ENCODE results near the gene SPDYC. TPM values are rescaled to one million over a fixed set of nuclear protein-coding genes. Genes with fewer than 3 reads are reported as not detected.
A peak's percentile ranks its signal among the peaks of the same experiment; 100 is the strongest.

SPDYC gene
- total and polyA plus RNA-seq, 7 experiments from 2014 or later: not detected

- Histone ChIP-seq H3K4me1 (ENCODE audit: control insufficient read depth in 2 of 2, insufficient read depth in 2 of 2, low read length in 2 of 2) (peaks cover 10 to 21% of the 10 kb centered on the region in 2 donors), H3K4me3 (ENCODE audit: low read length) (peak overlapping the region; percentile 90), H3K27ac (ENCODE audit: low read depth, low read length) (peak overlapping the region; percentile 99), H3K27me3 (ENCODE audit: control insufficient read depth in 2 of 2, insufficient read depth in 2 of 2, low read length in 2 of 2) (no peaks in the 10 kb centered on the region), H3K9me3 (ENCODE audit: control insufficient read depth in 2 of 3, low read length in 3 of 3) (no peaks in the 10 kb centered on the region), H3K36me3 (ENCODE audit: control insufficient read depth in 2 of 3, insufficient read depth in 3 of 3, low read length in 3 of 3) (peaks cover 0 to 53% (median 24%) of the 10 kb centered on the region in 3 experiments)
- Mint-ChIP-seq H3K9me3 (peaks cover 0 to 3% (median 0%) of the 10 kb centered on the region in 11 donors), H3K27me3 (no peaks in the 10 kb centered on the region), H3K36me3 (peaks cover 0 to 16% (median 4%) of the 10 kb centered on the region in 5 donors), H3K27ac (peak overlapping the region; percentile 97 to 100 (median 99)), H3K4me3 (peak overlapping the region; percentile 89 to 100 (median 99)), H3K4me1 (peaks cover 31 to 50% (median 40%) of the 10 kb centered on the region in 7 donors)
- POLR2A ChIA-PET: interaction anchor here (0.7 to 8.9 kb wide), 9 partner anchors 11 to 364 kb away, joined by 3 to 237 read pairs (median 18); partner anchors contain the start of genes FAU, MALAT1, MRPL49 and TM7SF2
- ATAC-seq (no peak), DNase-seq (no peak)
- CTCF ChIA-PET: interaction anchor here (0.6 kb wide), 1 partner anchor 1299 kb away, joined by 3 read pairs; no protein-coding TSS in a partner anchor
- intact Hi-C loops (cut with micrococcal nuclease): loop anchor here (1.0 to 2.0 kb wide), 6 partner anchors 16 to 482 kb away; partner anchors contain the start of genes PCNX3 (in 2 of the 2), MAP3K11 (in 1 of the 2), SNX15 (in 1 of the 2) and TIGD3 (in 1 of the 2)
Observed at GRCh38 chr11:65133724-65134123, 36.3 kb upstream of the SPDYC start.

DNA sequence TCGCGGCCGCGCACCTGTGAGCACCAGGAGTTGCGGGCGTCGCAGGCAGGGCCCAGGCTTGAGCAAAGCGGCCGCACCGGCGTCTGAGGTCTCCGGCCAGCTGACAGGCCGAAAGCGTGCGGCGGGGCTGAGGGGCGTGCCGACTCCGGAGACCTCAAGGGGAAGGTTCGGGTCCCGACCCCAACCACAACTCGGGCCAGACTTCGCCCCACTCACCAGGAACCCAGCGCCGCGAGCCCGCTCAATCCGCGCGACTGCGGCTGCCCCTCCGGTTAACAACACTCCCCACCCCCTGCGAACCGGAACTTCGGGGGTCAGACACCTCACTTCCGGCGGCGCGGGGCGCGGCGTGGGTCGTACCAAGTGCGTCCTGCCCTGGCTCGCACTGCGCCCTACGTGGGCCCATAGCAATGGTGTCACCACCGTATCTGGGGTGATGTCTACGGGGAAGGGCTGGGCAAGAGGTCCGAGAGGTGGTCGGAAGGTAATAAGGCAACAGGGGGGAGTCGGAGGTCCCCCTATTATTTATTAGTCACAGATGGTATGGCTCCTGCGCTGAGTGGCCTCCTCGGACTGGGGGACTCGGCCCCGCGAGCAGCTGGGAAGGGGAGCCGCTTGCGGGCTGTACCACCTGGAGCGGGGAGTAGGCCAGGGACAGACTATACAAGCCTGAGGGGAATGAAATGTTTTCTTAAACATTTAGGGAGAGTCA is 35.6 kb upstream of the SPDYC start, which contains the start of gene SYVN1:
SYVN1 (minus strand) TSS at position 280 of the 712 bp plus-strand sequence. CDS start 918 bp downstream, outside the sequence.
- no peaks in the 10 kb centered on the region for H3K27me3 Mint-ChIP-seq
- ChIA-PET POLR2A (interaction anchor here (0.6 to 8.9 kb wide), 47 partner anchors 8 to 1248 kb away, joined by 3 to 237 read pairs (median 4); partner anchors contain the start of genes CAPN1, CDC42EP2, CDCA5 and DPF2), CTCF (interaction anchor here (0.6 to 2.6 kb wide), 6 partner anchors 12 to 1298 kb away, joined by 3 to 12 read pairs (median 3); partner anchors contain the start of genes FAU and MRPL49)
- Histone ChIP-seq H3K4me3 (ENCODE audit: low read length) (peak within 1 kb of the TSS; percentile 90), H3K27ac (ENCODE audit: low read depth, low read length) (peak within 1 kb of the TSS; percentile 99), H3K9me3 (ENCODE audit: control insufficient read depth in 2 of 3, low read length in 3 of 3) (no peaks in the 10 kb centered on the region), H3K27me3 (ENCODE audit: control insufficient read depth in 2 of 2, insufficient read depth in 2 of 2, low read length in 2 of 2) (no peaks in the 10 kb centered on the region), H3K4me1 (ENCODE audit: control insufficient read depth in 2 of 2, insufficient read depth in 2 of 2, low read length in 2 of 2) (peaks cover 10 to 21% of the 10 kb centered on the region in 2 donors), H3K36me3 (ENCODE audit: control insufficient read depth in 2 of 3, insufficient read depth in 3 of 3, low read length in 3 of 3) (peaks cover 0 to 46% (median 23%) of the 10 kb centered on the region in 3 experiments)
- peak within 1 kb of the TSS; percentile 89 to 100 (median 99) for H3K4me3 Mint-ChIP-seq
- intact Hi-C loops (cut with micrococcal nuclease): loop anchor here (1.0 to 2.0 kb wide), 6 partner anchors 17 to 481 kb away; partner anchors contain the start of genes PCNX3 (in 2 of the 2), MAP3K11 (in 1 of the 2), SNX15 (in 1 of the 2) and TIGD3 (in 1 of the 2)
- H3K9me3 Mint-ChIP-seq: peaks cover 0 to 3% (median 0%) of the 10 kb centered on the region in 11 donors
- peak within 1 kb of the TSS; percentile 97 to 100 (median 99) for H3K27ac Mint-ChIP-seq
- ATAC-seq: peak; percentile 88
- H3K4me1 Mint-ChIP-seq: peaks cover 31 to 50% (median 40%) of the 10 kb centered on the region in 7 donors
- DNase-seq: peak; percentile 88 to 95 (median 93)
- H3K36me3 Mint-ChIP-seq: peaks cover 0 to 16% (median 4%) of the 10 kb centered on the region in 5 donors

DNA sequence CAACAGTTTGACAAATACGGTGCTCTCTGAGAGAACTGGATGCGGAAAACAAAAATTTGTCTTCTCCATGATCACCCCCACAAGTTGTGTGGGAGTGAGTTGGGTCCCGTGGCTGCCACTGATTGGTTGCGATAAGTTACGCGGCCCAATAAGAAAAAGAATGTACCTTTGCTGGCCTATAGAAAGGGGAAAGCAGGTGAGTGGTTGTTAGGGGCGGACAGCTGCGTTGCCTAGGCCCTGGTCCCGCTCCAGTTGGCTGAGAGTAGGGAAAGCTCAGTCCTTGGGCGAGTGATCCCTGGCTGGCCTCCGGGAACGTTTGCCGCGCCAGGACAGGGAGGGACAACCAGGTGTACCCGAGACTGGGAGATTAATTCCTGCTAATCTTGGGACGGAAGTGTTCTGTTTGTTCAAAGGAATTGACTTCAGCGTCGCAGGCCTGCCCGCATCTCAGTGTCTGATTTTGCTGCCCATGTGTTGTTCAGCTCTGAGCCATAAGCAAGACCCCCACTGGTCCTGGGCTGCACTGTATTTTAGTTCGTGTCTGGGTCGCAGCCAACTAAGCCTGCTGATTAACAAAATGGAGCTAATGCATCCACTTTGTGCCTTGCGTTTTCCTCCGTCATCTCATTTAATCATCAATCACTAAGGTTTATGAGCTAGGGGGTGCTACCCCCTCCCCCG is 34.9 kb upstream of the SPDYC start:
- POLR2A ChIA-PET: interaction anchor here (0.5 to 8.9 kb wide), 57 partner anchors 8 to 1249 kb away, joined by 3 to 237 read pairs (median 4); partner anchors contain the start of genes CAPN1, CDC42EP2, CDCA5 and DPF2
- no peaks in the 10 kb centered on the region for H3K9me3 ChIP-seq (ENCODE audit: control insufficient read depth in 2 of 3, low read length in 3 of 3)
- H3K4me3 ChIP-seq (ENCODE audit: low read length): peak overlapping the region; percentile 90
- H3K27ac Mint-ChIP-seq: peak overlapping the region; percentile 97 to 100 (median 99)
- peaks cover 0 to 3% (median 0%) of the 10 kb centered on the region in 5 donors for H3K27me3 Mint-ChIP-seq
- intact Hi-C loops (cut with micrococcal nuclease): loop anchor here (1.0 to 5.0 kb wide), 14 partner anchors 13 to 1453 kb away; partner anchors contain the start of genes CAPN1 (in 2 of the 2), CDCA5 (in 2 of the 2), FAU (in 2 of the 2) and MRPL49 (in 2 of the 2)
- no peaks in the 10 kb centered on the region for H3K27me3 ChIP-seq (ENCODE audit: control insufficient read depth in 2 of 2, insufficient read depth in 2 of 2, low read length in 2 of 2)
- ATAC-seq (peak; percentile 90), DNase-seq (peak in 8 of 9 donors; percentile 75 to 94 (median 92))
- peaks cover 0 to 16% (median 4%) of the 10 kb centered on the region in 5 donors for H3K36me3 Mint-ChIP-seq
- peaks cover 0 to 39% (median 16%) of the 10 kb centered on the region in 3 experiments for H3K36me3 ChIP-seq (ENCODE audit: control insufficient read depth in 2 of 3, insufficient read depth in 3 of 3, low read length in 3 of 3)
- CTCF ChIA-PET: interaction anchor here (0.6 to 2.6 kb wide), 7 partner anchors 13 to 941 kb away, joined by 3 to 12 read pairs (median 3); partner anchors contain the start of genes FAU and MRPL49
- H3K4me1 Mint-ChIP-seq: peaks cover 31 to 50% (median 40%) of the 10 kb centered on the region in 7 donors
- H3K4me3 Mint-ChIP-seq: peak overlapping the region; percentile 89 to 100 (median 99)
- peaks cover 10 to 21% of the 10 kb centered on the region in 2 donors for H3K4me1 ChIP-seq (ENCODE audit: control insufficient read depth in 2 of 2, insufficient read depth in 2 of 2, low read length in 2 of 2)
- peak overlapping the region; percentile 99 for H3K27ac ChIP-seq (ENCODE audit: low read depth, low read length)
- peaks cover 0 to 3% (median 0%) of the 10 kb centered on the region in 11 donors for H3K9me3 Mint-ChIP-seq

DNA sequence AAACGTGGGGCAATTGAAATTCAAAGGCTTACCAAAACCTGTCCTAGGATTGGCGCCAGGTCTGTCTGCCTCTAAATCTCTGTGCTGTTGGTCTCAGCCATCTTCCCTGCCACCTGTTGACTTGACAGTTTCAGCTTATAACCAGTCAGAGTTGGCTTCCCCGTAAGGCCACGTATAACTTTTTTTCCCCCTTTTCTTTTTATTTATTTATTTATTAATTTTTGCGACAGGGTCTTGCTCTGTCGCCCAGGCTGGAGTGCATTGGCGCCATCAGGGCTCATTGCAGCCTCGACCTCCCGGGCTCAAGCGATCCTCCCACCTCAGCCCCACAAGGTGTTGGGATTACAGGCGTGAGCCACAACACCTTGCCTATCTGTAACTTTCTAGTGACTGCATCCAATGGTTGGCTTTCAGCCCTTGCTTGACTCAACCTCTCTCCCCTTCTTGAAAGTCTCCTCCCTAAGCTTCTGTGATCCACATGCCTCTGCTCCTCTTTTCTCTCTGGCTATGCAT is 34.3 kb upstream of the SPDYC start:
- intact Hi-C loops (cut with micrococcal nuclease): loop anchor here (1.0 to 5.0 kb wide), 10 partner anchors 13 to 1453 kb away; partner anchors contain the start of genes CAPN1 (in 2 of the 2), CDCA5 (in 2 of the 2), FAU (in 2 of the 2) and MRPL49 (in 2 of the 2)
- peak overlapping the region; percentile 97 to 100 (median 99) for H3K27ac Mint-ChIP-seq
- DNase-seq (no peak), ATAC-seq (no peak)
- Histone ChIP-seq H3K4me3 (ENCODE audit: low read length) (peak overlapping the region; percentile 90), H3K27me3 (ENCODE audit: control insufficient read depth in 2 of 2, insufficient read depth in 2 of 2, low read length in 2 of 2) (no peaks in the 10 kb centered on the region), H3K4me1 (ENCODE audit: control insufficient read depth in 2 of 2, insufficient read depth in 2 of 2, low read length in 2 of 2) (peaks cover 10 to 21% of the 10 kb centered on the region in 2 donors), H3K27ac (ENCODE audit: low read depth, low read length) (peak overlapping the region; percentile 99), H3K36me3 (ENCODE audit: control insufficient read depth in 2 of 3, insufficient read depth in 3 of 3, low read length in 3 of 3) (peaks cover 0 to 33% (median 14%) of the 10 kb centered on the region in 3 experiments), H3K9me3 (ENCODE audit: control insufficient read depth in 2 of 3, low read length in 3 of 3) (no peaks in the 10 kb centered on the region)
- H3K36me3 Mint-ChIP-seq: peaks cover 0 to 16% (median 4%) of the 10 kb centered on the region in 5 donors
- peaks cover 0 to 3% (median 0%) of the 10 kb centered on the region in 11 donors for H3K9me3 Mint-ChIP-seq
- POLR2A ChIA-PET: interaction anchor here (0.5 to 8.9 kb wide), 47 partner anchors 9 to 1951 kb away, joined by 3 to 237 read pairs (median 4); partner anchors contain the start of genes CAPN1, CDC42EP2, DPF2 and FAM89B
- CTCF ChIA-PET: interaction anchor here (0.7 to 2.6 kb wide), 7 partner anchors 13 to 852 kb away, joined by 3 to 12 read pairs (median 3); partner anchors contain the start of genes FAU and MRPL49
- H3K4me3 Mint-ChIP-seq: peak overlapping the region; percentile 89 to 100 (median 99)
- peaks cover 0 to 6% (median 0%) of the 10 kb centered on the region in 5 donors for H3K27me3 Mint-ChIP-seq
- peaks cover 31 to 50% (median 40%) of the 10 kb centered on the region in 7 donors for H3K4me1 Mint-ChIP-seq

GRCh38 chr11:65136515-65137096 is 33.4 kb upstream of the SPDYC start:
- intact Hi-C loops (cut with micrococcal nuclease): loop anchor here in 1 of 2 donors (5.0 kb wide), 1 partner anchor 1454 kb away; the partner anchor contains the start of gene RTN3
- ChIA-PET POLR2A (interaction anchor here (0.5 to 8.9 kb wide), 7 partner anchors 9 to 1950 kb away, joined by 3 to 237 read pairs (median 29); partner anchors contain the start of genes CAPN1, FAU, MRPL49 and RAB1B), CTCF (interaction anchor here (0.6 to 2.6 kb wide), 4 partner anchors 15 to 396 kb away, joined by 3 to 12 read pairs (median 4); partner anchors contain the start of genes FAU and MRPL49)
- Histone ChIP-seq H3K36me3 (ENCODE audit: control insufficient read depth in 2 of 3, insufficient read depth in 3 of 3, low read length in 3 of 3) (peaks cover 0 to 24% (median 4%) of the 10 kb centered on the region in 3 experiments), H3K4me1 (ENCODE audit: control insufficient read depth in 2 of 2, insufficient read depth in 2 of 2, low read length in 2 of 2) (peaks cover 10 to 21% of the 10 kb centered on the region in 2 donors), H3K27me3 (ENCODE audit: control insufficient read depth in 2 of 2, insufficient read depth in 2 of 2, low read length in 2 of 2) (no peaks in the 10 kb centered on the region), H3K9me3 (ENCODE audit: control insufficient read depth in 2 of 3, low read length in 3 of 3) (no peaks in the 10 kb centered on the region), H3K27ac (ENCODE audit: low read depth, low read length) (peak overlapping the region; percentile 99), H3K4me3 (ENCODE audit: low read length) (no peak overlapping the region)
- H3K27ac Mint-ChIP-seq: peak overlapping the region; percentile 89 to 100 (median 99)
- H3K9me3 Mint-ChIP-seq: peaks cover 0 to 3% (median 0%) of the 10 kb centered on the region in 11 donors
- H3K4me3 Mint-ChIP-seq: peak overlapping the region in 8 of 10 donors; percentile 66 to 99 (median 86)
- peaks cover 0 to 10% (median 0%) of the 10 kb centered on the region in 5 donors for H3K36me3 Mint-ChIP-seq
- H3K4me1 Mint-ChIP-seq: peaks cover 30 to 45% (median 35%) of the 10 kb centered on the region in 7 donors
- ATAC-seq (no peak), DNase-seq (no peak)
- H3K27me3 Mint-ChIP-seq: peaks cover 0 to 11% (median 0%) of the 10 kb centered on the region in 5 donors
